IMR-90 (cell line): ENCODE measurements around the gene GOLIM4. TPM values are rescaled to one million over a fixed set of nuclear protein-coding genes. Genes with fewer than 3 reads are reported as not detected.

Experiments
- ATAC-seq: fragments of 200-7000 bp; cut with Tn5 transposase; 2 replicates; pipeline ENCODE4 v1.9.1; 2020; ENCODE audit warnings: low read depth, mild to moderate bottlenecking, moderate library complexity
- BruUV-seq: library from RNA; stranded (reverse); fragments of 400-500 nt; replicated peaks from 2 replicates; lab custom pipeline; 2021; lab: Mats Ljungman, UMichigan
- CTCF ChIA-PET: fragments of 300-600 bp; formaldehyde crosslinking; extraction: SDS; loops from one replicate; lab custom pipeline; 2021; ENCODE audit warnings: antibody characterized with exemption; lab: Yijun Ruan, JAX
- POLR2A ChIA-PET: fragments of 300-600 bp; sonication (Branson Sonifier 250); formaldehyde crosslinking; loops from one replicate; lab custom pipeline; 2022; ENCODE audit warnings: antibody characterized with exemption; ENCODE audit not compliant: unreplicated experiment; lab: Charles Lee
- DNase-seq: peaks from one replicate; pipeline ENCODE4 v3.0.0; 2013
- H2AFZ ChIP-seq: replicated peaks from 2 replicates; pipeline ENCODE3; 2013; ENCODE audit warnings: low read length, mild to moderate bottlenecking; ENCODE audit not compliant: poor library complexity
- H2AK5ac ChIP-seq: 2 replicates; pipeline ENCODE4 v1.6.1; 2013; ENCODE audit warnings: low read depth, low read length, inconsistent platforms
- H2AK9ac ChIP-seq: replicated peaks from 2 replicates; pipeline ENCODE3; 2013; ENCODE audit warnings: mild to moderate bottlenecking, low read depth, low read length, moderate library complexity; ENCODE audit not compliant: poor library complexity
- H2BK120ac ChIP-seq: 2 replicates; pipeline ENCODE4 v1.6.1; 2013; ENCODE audit warnings: low read depth, low read length, inconsistent platforms
- H2BK15ac ChIP-seq: 3 replicates; pipeline ENCODE4 v1.6.1; 2013; ENCODE audit warnings: low read depth, low read length, inconsistent platforms
- H2BK20ac ChIP-seq: 2 replicates; pipeline ENCODE4 v1.6.1; 2013; ENCODE audit warnings: low read depth, mild to moderate bottlenecking, inconsistent platforms, low read length, moderate library complexity
- H2BK5ac ChIP-seq: 2 replicates; pipeline ENCODE4 v1.6.1; 2013; ENCODE audit warnings: mild to moderate bottlenecking, low read depth, low read length, inconsistent platforms; ENCODE audit not compliant: poor library complexity, severe bottlenecking
- H3K14ac ChIP-seq: replicated peaks from 2 replicates; pipeline ENCODE4 v1.6.1; 2013; ENCODE audit warnings: low read depth, low read length, inconsistent platforms
- H3K18ac ChIP-seq: 2 replicates; pipeline ENCODE4 v1.6.1; 2013; ENCODE audit warnings: low read depth, low read length, control low read depth
- H3K23ac ChIP-seq: 2 replicates; pipeline ENCODE4 v1.6.1; 2013; ENCODE audit warnings: low read depth, low read length, inconsistent platforms
- H3K27ac ChIP-seq: 2 replicates; pipeline ENCODE4 v1.5.1; 2013; ENCODE audit warnings: mild to moderate bottlenecking, control low read depth, low read length; ENCODE audit not compliant: insufficient read depth
- H3K27me3 ChIP-seq: 2 replicates; pipeline ENCODE4 v1.6.1; 2013; ENCODE audit warnings: low read length; ENCODE audit not compliant: control insufficient read depth, insufficient read depth
- H3K36me3 ChIP-seq: 2 replicates; pipeline ENCODE4 v1.6.1; 2013; ENCODE audit warnings: low read length, mixed read lengths; ENCODE audit not compliant: control insufficient read depth, insufficient read depth
- H3K4ac ChIP-seq: 2 replicates; pipeline ENCODE4 v1.6.1; 2013; ENCODE audit warnings: low read depth, low read length, inconsistent platforms
- H3K4me1 ChIP-seq: 2 replicates; pipeline ENCODE4 v1.6.1; 2013; ENCODE audit warnings: low read length, mixed read lengths; ENCODE audit not compliant: control insufficient read depth, insufficient read depth
- H3K4me2 ChIP-seq: 2 replicates; pipeline ENCODE4 v1.6.1; 2013; ENCODE audit warnings: low read depth, mild to moderate bottlenecking, control low read depth, low read length, moderate library complexity
- H3K4me3 ChIP-seq: 2 replicates; pipeline ENCODE4 v1.5.1; 2013; ENCODE audit warnings: low read depth, mild to moderate bottlenecking, control low read depth, low read length, moderate library complexity; ENCODE audit not compliant: insufficient read depth
- H3K56ac ChIP-seq: 2 replicates; pipeline ENCODE4 v1.6.1; 2013; ENCODE audit warnings: low read length, inconsistent platforms; ENCODE audit not compliant: insufficient read depth; ENCODE audit errors: extremely low read depth
- H3K79me1 ChIP-seq, 2 experiments: 2 replicates each; pipeline ENCODE4 v1.6.1; 2013; ENCODE audit warnings: low read length in 2 of 2, inconsistent platforms in 1 of 2, low read depth in 1 of 2
- H3K9ac ChIP-seq: 2 replicates; pipeline ENCODE4 v1.6.1; 2013; ENCODE audit warnings: low read depth, low read length, control low read depth
- H3K9me1 ChIP-seq: 2 replicates; pipeline ENCODE4 v1.6.1; 2013; ENCODE audit warnings: low read length, inconsistent platforms; ENCODE audit not compliant: insufficient read depth
- H3K9me3 ChIP-seq: 2 replicates; pipeline ENCODE4 v1.6.1; 2013; ENCODE audit warnings: low read length; ENCODE audit not compliant: control insufficient read depth, insufficient read depth
- H4K20me1 ChIP-seq: 2 replicates; pipeline ENCODE4 v1.6.1; 2013; ENCODE audit warnings: low read length, inconsistent platforms; ENCODE audit not compliant: insufficient read depth
- H4K5ac ChIP-seq: 2 replicates; pipeline ENCODE4 v1.6.1; 2013; ENCODE audit warnings: mild to moderate bottlenecking, low read depth, low read length, control low read depth
- H4K8ac ChIP-seq, 2 experiments: 2 replicates each; pipeline ENCODE4 v1.6.1; 2013; ENCODE audit warnings: low read depth in 2 of 2, low read length in 2 of 2, control low read depth in 1 of 2, inconsistent platforms in 1 of 2
- H4K91ac ChIP-seq: 2 replicates; pipeline ENCODE4 v1.6.1; 2013; ENCODE audit warnings: low read depth, low read length, inconsistent platforms; ENCODE audit not compliant: insufficient read depth
- CEBPB ChIP-seq: IDR thresholded peaks from 2 replicates; pipeline ENCODE4 v1.6.1; 2012; ENCODE audit warnings: low read depth, low read length, improper control_type of control experiment
- CHD1 ChIP-seq: IDR thresholded peaks from 2 replicates; pipeline ENCODE4 v1.6.1; 2012; ENCODE audit warnings: low read depth, low read length, improper control_type of control experiment
- ELK1 ChIP-seq: fragments of 150-350 bp; IDR thresholded peaks from 2 replicates; pipeline ENCODE4 v1.6.1; 2016; ENCODE audit warnings: low read depth, mild to moderate bottlenecking, low read length, moderate library complexity, borderline replicate concordance
- FOS ChIP-seq: fragments of 150-350 bp; IDR thresholded peaks from 2 replicates; pipeline ENCODE4 v1.6.1; 2016; ENCODE audit warnings: low read depth, low read length
- MAFK ChIP-seq: IDR thresholded peaks from 2 replicates; pipeline ENCODE4 v1.6.1; 2012; ENCODE audit warnings: low read depth, low read length, improper control_type of control experiment
- RAD21 ChIP-seq: IDR thresholded peaks from 2 replicates; pipeline ENCODE4 v1.6.1; 2012; ENCODE audit warnings: low read length, improper control_type of control experiment
- WGBS, 2 experiments: methylation state at CpG; one replicate each; pipeline versions ENCODE4 v1.1.5 to v1.1.7; 2013; ENCODE audit warnings: missing lambda C conversion rate in 2 of 2; ENCODE audit not compliant: insufficient read length in 1 of 2; ENCODE audit errors: extremely low coverage in 2 of 2; 5-methylcytosine and 5-hydroxymethylcytosine counted together
- dilution Hi-C: fragments of 300-500 bp; cut with HindIII; formaldehyde crosslinking; loops from one replicate; pipeline ENCODE4 v1.14.3; 2018; ENCODE audit warnings: low sequenced_read_pairs; ENCODE audit not compliant: unreplicated experiment
- in situ Hi-C: fragments of 300-500 bp; cut with MboI; formaldehyde crosslinking; loops from 3 replicates; pipeline ENCODE4 v1.14.3; 2019; ENCODE audit warnings: low sequenced_read_pairs, inconsistent platforms, mixed read lengths
- intact Hi-C: fragments of 100-400 bp; cut with micrococcal nuclease; formaldehyde crosslinking; loops from 2 replicates; pipeline ENCODE4 v1.10.0; 2022
- polyA plus RNA-seq, 3 experiments: library from polyadenylated mRNA; depleted of rRNA; stranded (reverse); fragments of >200 nt; gene quantifications; 2 replicates each; pipeline ENCODE4 v1.2.3, GENCODE V29; 2012; ENCODE audit warnings: low replicate concordance in 1 of 3
- total RNA-seq: library from RNA; depleted of rRNA; stranded (reverse); fragments of >200 nt; gene quantifications from 2 replicates; pipeline ENCODE4 v1.2.3, GENCODE V29; 2012
- TF ChIP-seq, protein P1 (sequence below): conservative IDR thresholded peaks from 2 replicates; pipeline ENCODE4 v1.5.1; 2012; ENCODE audit warnings: mild to moderate bottlenecking, low read depth, low read length, improper control_type of control experiment
- TF ChIP-seq, protein P2 (sequence below): fragments of 150-350 bp; IDR thresholded peaks from 2 replicates; pipeline ENCODE4 v1.6.1; 2017; ENCODE audit warnings: mild to moderate bottlenecking, antibody characterized with exemption, low read length, low read depth

The GOLIM4 gene
- total and polyA plus RNA-seq, 2 of the 4 experiments (the other 2 are of a cell fraction): 44.6 to 71.2 TPM

GRCh38 chr3:168073842-168074605 is 21.7 kb downstream of the GOLIM4 start:
- H3K56ac ChIP-seq: no peak overlapping the region
- H3K27me3 ChIP-seq: no peaks in the 10 kb centered on the region
- H3K36me3 ChIP-seq: no peaks in the 10 kb centered on the region; the same call in 1 of the 2 replicates
- no peaks in the 10 kb centered on the region for H3K9me3 ChIP-seq
- H3K79me1 ChIP-seq: peaks cover 16 to 33% of the 10 kb centered on the region in 2 experiments
- dilution Hi-C loops: no loop called here
- BruUV-seq: no TSS peak
- POLR2A ChIA-PET: no interaction called here
- H3K4me3 ChIP-seq: no peak overlapping the region
- no peak overlapping the region; the same call in 1 of the 2 replicates for H4K5ac ChIP-seq
- H4K20me1 ChIP-seq: peaks cover 9% of the 10 kb centered on the region; the same call in 1 of the 2 replicates
- H3K23ac ChIP-seq: 0 out of 2 replicates have a peak overlapping the region, but pooled peaks have one; percentile 17
- peak overlapping the region; percentile 90; the same call in 1 of the 2 replicates for H2AK5ac ChIP-seq
- peak overlapping the region in 1 of 2 experiments; percentile 6; a peak in 2 of 4 replicates for H4K8ac ChIP-seq
- peak overlapping the region; percentile 20; the same call in 1 of the 2 replicates for H4K91ac ChIP-seq
- peaks cover 9% of the 10 kb centered on the region for H3K9me1 ChIP-seq
- no peak for ATAC-seq
- no peak overlapping the region for H2BK20ac ChIP-seq
- peak overlapping the region; percentile 56 for H2BK5ac ChIP-seq
- peak overlapping the region; percentile 20; the same call in 1 of the 2 replicates for H3K18ac ChIP-seq
- no peak for DNase-seq
- H3K9ac ChIP-seq: no peak overlapping the region
- H2AK9ac ChIP-seq: peak overlapping the region; percentile 3
- H3K4me2 ChIP-seq: no peak overlapping the region; the same call in 1 of the 2 replicates
- TF ChIP-seq MAFK (no peak), RAD21 (no peak), CEBPB (no peak), CHD1 (no peak), ELK1 (no peak), FOS (no peak)
- TF ChIP-seq, protein P1, sequence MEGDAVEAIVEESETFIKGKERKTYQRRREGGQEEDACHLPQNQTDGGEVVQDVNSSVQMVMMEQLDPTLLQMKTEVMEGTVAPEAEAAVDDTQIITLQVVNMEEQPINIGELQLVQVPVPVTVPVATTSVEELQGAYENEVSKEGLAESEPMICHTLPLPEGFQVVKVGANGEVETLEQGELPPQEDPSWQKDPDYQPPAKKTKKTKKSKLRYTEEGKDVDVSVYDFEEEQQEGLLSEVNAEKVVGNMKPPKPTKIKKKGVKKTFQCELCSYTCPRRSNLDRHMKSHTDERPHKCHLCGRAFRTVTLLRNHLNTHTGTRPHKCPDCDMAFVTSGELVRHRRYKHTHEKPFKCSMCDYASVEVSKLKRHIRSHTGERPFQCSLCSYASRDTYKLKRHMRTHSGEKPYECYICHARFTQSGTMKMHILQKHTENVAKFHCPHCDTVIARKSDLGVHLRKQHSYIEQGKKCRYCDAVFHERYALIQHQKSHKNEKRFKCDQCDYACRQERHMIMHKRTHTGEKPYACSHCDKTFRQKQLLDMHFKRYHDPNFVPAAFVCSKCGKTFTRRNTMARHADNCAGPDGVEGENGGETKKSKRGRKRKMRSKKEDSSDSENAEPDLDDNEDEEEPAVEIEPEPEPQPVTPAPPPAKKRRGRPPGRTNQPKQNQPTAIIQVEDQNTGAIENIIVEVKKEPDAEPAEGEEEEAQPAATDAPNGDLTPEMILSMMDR: no peak
- TF ChIP-seq, protein P2, sequence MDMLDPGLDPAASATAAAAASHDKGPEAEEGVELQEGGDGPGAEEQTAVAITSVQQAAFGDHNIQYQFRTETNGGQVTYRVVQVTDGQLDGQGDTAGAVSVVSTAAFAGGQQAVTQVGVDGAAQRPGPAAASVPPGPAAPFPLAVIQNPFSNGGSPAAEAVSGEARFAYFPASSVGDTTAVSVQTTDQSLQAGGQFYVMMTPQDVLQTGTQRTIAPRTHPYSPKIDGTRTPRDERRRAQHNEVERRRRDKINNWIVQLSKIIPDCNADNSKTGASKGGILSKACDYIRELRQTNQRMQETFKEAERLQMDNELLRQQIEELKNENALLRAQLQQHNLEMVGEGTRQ: no peak
- H3K14ac ChIP-seq: peak overlapping the region; percentile 54; the same call in 1 of the 2 replicates
- in situ Hi-C loops: no loop called here
- no CpG with 5 or more reads among the region's 4 CpGs for WGBS, 2 experiments
- no peak overlapping the region for H2BK15ac ChIP-seq
- 0 out of 2 replicates have a peak overlapping the region, but pooled peaks have one; percentile 23 for H2BK120ac ChIP-seq
- H3K4ac ChIP-seq: peak overlapping the region; percentile 25; the same call in 1 of the 2 replicates
- intact Hi-C loops: no loop called here
- CTCF ChIA-PET: no interaction called here
- peaks cover 18% of the 10 kb centered on the region for H3K4me1 ChIP-seq
- no peak overlapping the region for H2AFZ ChIP-seq
- peak overlapping the region; percentile 29 for H3K27ac ChIP-seq
